ENCODE data around the gene AHCY.
A peak's percentile ranks its signal among the peaks of the same experiment; 100 is the strongest.
"Not testable (repeated sequence)": the region's sequence is repeated elsewhere in the genome, so short reads cannot be mapped to it uniquely, and the experiment has no call there.

AHCY gene

DNA sequence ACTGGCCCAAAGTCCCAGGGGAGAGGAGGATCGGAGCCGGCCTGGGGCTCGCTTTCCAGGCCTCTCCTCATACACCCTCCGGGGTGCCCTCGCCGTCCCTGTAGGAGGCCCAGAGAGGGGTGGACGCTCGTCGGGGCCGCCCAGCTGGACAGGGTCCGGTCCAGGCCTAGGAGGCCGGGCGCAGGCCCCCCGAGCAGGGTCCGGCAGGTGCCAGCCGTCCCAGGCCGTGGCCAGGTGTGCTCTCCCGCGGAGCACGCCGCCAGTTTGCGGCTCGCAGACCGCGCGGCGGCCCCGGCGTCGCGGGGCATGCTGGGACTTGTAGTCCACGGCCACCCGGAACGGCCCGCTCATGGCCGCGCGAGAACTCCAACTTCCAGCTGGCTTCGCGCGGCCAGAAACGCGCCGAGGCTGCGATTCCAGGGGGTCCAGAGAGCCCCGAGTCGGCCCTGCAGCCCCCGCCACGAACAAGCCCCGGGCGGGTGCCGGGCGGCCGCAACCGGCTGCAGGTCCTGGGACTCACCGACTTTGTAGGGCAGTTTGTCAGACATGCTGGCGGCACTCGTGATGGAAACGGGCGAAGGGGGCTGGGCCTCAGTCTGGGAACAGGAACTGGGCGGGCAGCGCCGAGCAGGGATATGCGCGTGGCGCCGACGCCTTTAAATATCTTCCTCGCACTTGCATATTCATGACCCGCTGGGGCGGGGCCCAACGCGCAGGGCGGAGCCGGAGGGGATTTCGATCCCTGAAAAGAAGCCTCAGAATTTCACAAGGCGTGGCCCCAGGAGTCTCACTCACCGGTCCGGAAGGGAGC, at the start of gene AHCY:
AHCY (minus strand) TSS at position 633 of the 811 bp plus-strand sequence; CDS start at position 548, 85 bp downstream.
- DNase-seq (ENCODE audit: low spot score): peak; percentile 91

DNA sequence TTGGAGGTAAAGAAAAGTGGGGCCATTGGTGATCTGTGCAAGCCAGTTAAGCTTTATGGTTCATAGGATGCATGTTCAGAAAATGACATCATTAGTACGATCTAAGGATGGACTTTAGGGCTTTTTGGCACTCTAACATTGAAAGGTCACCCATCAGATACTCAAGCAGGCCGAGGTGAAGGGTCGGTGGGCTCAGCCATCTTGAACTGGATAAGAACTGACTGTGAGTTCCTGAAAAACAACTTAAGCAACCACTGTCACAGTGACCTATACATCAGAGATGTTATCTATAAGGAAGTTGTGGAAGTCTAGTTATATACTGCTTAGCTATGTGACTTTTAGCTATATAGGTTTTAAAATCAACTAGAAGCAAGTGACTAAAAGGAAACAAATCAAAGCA, 46.9 kb upstream of the AHCY start:
- no peak for DNase-seq (ENCODE audit: low spot score)

DNA sequence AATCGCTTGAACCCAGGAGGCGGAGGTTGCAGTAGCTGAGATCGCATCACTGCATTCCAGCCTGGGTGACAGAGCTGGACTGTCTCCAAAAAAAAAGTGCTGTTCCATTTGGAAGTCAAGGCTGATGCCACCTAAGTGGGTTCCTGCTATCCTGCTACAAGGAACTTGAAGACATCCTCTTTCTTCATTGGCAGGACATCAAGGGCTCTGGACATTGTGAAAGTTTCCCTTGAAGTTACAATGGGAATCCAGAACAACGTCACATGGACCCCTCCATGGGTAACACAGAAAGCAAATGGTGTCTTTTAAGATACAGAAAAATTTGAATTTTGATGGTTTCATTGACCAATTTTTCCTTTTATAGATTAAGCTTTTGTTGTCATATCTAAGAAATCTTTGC, 44.4 kb upstream of the AHCY start:
- no peak for DNase-seq (ENCODE audit: low spot score)

DNA sequence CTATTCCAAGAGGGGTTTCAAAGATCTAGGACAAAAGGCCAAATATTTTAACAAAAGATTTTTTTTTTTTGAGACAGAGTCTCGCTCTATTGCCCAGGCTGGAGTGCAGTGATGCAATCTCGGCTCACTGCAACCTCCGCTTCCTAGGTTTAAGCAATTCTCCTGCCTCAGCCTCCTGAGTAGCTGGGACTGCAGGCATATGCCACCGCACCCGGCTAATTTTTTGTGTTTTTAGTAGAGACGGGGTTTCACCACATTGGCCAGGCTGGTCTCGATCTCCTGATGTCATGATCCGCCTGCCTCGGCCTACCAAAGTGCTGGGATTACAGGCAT, 43.3 kb upstream of the AHCY start:
- DNase-seq (ENCODE audit: low spot score): not testable (repeated sequence)

DNA sequence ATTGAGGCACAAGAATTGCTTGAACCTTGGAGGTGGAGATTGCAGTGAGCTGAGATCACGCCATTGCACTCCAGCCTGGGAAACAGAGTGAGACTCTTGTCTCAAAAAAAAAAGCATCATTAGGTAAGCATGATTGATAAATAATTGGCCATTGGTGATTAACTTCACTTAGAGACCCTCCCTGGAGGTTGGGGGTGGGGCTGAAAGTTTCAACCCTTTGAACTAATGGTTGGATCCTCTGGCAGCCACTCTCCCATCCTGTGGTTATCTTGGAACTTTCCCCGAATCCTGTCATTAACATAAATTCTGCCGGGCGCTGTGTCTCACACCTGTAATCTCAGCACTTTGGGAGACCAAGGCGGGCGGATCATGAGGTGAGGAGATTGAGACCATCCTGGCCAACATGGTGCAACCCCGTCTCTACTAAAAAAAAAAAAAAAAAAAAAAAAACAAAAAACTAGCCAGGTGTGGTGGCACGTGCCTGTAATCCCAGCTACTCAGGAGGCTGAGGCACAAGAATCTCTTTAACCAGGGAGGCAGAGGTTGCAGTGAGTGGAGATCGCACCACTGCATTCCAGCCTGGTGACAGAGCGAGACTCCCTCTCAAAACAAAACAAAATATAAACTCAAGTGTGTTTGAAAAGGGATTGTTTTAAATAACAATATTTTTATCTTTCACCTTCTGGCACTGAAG, 42.8 kb upstream of the AHCY start:
- DNase-seq (ENCODE audit: low spot score): not testable (repeated sequence)

DNA sequence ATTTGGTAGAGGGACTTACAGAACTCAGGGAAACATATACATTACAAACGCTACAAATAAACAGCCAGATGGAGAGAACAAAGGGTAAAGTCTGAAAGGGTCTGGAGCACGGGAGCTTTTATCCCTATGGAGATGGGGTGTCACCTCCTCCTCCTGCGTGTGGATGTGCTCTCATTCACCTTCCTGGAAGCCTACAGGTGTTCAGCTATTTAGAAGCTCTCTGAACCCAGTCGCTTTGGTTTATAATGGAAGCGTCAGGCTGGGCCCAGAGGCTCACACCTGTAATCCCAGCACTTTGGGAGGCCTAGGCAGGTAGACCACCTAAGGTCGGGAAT, 42.2 kb upstream of the AHCY start:
- no peak for DNase-seq (ENCODE audit: low spot score)

DNA sequence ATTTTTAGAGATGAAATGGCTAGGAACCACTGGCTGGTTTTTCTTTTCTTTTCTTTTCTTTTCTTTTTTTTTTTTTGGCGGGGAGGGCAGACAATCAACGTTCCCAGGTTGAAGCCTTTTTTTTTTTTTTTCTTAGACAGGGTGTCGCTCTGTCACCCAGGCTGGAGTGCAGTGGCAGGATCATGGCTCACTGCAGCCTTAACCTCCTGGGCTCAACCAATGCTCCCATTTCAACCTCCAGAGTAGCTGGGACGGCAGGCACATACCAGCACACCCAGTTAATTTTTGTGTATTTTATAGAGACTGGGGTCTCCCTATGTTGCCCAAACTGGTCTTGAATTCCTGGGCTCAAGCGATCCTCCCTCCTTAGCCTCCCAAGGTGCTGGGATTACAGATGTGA, 41.1 kb upstream of the AHCY start:
- DNase-seq (ENCODE audit: low spot score): no peak

DNA sequence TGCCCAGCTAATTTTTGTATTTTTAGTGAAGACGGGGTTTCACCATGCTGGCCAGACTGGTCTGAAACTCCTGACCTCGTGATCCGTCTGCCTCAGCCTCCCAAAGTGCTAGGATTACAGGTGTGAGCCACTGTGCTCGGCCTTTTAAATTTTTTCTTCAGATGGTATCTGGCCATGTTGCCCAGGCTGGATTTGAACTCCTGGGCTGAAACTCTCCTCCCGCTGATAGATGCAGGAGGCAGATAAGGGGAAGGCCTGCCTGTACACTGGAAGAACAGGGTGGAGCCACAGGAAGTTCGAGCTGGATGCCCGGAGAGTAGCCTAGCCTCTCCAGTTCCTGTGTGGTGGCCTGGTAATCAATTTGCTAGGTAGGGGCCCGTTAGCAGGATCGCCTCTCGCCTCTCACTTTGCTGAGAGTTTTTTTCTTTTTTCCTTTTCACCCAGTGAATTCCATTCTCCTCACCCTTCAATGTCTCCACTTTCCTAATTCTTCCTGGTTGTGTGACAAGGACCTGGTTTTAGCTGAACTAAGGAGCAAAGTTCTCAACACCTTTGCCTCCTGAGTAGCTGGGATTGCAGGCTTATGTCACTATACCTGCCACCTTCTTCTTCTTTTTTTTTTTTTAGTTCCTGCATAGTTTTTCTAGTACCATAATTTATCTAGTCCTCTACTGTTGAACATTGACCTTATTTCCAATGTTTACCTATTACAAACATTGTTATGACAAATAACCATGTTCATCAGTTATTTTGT, 40.5 kb upstream of the AHCY start:
- DNase-seq (ENCODE audit: low spot score): no peak

DNA sequence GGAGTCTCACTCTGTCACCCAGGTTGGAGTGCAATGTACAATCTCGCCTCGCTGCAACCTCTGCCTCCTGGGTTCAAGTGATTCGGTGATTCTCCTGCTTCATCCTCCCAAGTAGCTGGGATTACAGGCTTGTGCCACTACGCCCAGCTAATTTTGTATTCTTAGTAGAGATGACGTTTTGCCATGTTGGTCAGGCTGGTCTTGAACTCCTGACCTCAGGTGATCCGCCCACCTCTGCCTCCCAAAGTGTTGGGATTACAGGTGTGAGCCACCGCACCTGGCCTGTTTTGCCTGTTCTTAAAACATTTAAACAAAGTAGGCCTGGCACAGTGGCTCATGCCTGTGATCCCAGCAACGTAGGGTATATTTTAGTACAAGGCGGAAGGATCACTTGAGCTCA, 38.0 kb upstream of the AHCY start:
- not testable (repeated sequence) for DNase-seq (ENCODE audit: low spot score)

DNA sequence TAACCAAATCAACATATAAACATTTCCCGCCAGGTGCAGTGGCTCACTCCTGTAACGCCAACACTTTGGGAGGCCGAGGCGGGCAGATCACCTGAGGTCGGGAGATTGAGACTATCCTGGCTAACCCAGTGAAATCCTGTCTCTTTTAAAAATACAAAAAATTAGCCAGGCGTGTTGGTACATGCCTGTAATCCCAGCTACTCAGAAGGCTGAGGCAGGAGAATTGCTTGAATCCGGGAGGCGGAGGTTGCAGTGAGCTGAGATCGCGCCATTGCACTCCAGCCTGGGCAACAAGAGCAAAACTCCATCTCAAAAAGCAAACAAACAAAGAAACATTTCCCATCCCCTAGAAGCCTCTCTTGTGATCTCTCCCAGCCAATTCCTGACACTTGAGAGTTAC, 37.6 kb upstream of the AHCY start:
- DNase-seq (ENCODE audit: low spot score): not testable (repeated sequence)

DNA sequence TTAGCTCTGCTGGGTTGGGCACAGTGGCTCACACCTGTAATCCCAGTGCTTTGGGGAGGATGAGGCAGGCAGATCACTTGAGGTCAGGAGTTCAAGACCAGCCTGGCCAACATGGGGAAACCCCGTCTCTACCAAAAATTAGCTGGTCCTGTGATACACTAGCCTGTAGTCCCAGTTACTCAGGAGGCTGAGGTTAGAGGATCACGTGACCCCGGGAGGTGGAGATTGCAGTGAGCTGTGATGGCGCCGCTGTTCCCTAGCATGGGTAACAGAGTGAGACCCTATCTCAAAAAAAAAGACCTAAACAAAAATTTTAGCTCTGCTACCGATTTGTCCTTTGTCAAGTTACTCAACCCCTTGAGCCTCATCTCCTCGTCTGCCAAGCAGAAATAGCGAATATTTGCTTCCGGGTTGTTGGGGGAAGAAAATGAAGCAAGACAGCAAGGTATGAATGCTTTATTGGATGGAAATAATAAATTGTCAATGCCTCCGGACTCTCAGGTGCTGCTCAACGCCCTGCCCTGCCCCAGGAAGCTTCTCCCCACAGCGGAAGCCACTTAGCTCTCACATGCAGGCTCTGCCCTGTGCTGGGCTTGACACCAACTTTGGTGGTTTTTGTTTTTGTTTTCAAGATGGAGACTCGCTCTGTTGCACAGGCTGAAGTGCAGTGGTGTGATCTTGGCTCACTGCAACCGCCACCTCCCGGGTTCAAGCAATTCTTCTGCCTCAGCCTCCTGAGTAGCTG, 35.0 kb upstream of the AHCY start:
- DNase-seq (ENCODE audit: low spot score): no peak

DNA sequence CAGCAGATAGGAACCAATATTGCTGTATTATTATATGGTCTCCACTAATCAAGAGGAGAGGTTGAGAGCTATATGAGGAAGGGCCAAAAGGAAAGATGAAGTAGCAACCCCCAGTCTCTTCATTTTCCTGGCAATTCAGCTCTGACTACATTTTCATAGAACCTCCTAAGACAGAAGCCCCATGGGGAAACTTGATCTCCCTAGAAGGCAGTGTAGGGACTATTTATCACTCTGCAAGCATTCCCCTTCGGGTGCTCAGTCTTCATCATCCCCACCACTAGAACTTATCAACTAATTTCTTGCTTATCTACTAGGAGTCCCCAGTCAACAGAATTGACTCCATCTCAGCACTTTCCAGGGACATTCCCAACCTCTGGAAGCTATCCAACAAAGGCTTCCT, 34.4 kb upstream of the AHCY start:
- DNase-seq (ENCODE audit: low spot score): no peak

DNA sequence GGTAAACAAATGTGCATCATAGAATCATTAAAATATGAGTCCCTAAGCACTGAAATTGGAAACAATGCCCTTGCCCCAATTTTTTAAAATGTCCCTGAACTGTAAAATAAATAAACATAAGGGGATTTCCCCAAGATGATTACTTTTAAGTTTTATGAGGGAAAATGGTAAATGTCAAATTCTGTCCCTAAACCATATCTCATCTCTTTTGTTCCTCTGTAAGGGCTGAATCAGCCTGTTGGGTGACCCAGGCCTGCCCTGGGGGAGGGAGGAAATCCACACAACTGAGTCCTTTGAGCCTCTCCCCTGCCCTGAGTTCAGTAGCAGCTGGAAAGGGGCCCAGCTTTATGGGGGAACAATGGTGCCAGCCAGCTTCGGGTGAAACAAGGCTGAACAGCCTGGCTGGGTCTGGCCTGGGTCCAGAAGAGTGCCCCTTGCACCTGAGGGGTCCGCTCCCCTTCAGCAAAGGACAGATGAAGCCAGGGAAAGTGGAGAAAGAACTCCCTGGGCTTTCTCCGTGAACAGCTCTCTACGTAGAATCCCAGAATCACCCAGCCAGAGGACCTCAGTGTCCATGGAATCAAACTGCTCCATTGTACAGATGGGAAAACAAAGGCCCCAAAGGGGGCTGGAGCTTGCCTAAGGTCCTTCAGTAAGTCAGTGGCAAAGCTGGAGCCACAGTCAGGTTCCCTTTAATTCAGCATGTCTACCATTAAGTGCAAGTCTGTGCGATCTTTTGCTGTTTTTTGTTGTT, 31.7 kb upstream of the AHCY start:
- DNase-seq (ENCODE audit: low spot score): no peak

DNA sequence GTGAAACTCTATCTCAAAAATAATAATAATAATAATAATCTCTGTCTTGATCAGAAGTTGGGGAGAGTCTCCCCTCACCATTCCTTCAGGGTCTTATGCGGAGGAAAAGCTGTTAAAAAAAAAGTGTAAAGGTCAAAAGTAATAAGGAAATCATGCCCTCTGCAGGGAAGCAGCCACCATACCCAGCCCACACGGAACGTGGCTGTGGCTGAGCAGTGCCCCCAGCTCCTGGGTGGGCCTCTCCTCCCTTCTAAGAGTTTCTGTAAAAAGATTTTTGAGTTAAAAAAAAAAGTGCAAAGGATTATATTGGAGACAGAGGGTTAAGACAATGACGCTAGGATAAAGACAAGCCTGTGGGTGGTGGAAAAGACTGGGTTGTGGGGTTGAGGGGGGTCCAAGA, 30.6 kb upstream of the AHCY start:
- DNase-seq (ENCODE audit: low spot score): no peak

DNA sequence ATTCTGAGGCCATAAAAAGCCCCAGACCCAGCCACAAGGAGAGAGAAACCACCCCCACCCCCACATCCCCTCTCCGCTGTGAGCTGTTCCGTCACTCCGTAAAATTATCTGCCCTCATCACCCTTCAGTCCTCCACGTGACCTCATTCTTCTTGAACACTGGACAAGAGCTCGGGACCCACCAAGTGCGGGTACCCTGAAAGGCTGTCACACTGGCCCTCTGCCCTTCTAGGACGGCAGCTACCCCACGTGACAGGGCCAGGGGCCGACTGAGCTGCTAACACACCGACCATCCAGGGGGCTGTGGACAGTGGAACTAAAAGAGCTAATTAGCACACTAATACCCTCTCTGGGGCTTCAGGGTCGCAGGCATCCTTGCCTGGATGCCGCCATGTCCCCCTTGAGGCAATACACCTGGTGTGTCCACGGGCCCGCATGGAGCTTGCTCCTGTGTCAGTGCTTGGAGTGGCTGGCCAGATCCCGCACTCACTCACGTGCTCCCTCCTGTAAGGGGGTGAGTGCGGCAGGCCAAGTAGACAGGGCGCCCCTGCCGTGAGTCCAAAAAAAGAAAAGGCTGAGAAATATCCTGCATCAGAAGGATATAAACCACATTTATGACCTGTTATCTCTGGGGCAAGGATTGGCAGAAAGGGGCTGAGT, 29.2 kb upstream of the AHCY start:
- DNase-seq (ENCODE audit: low spot score): no peak

DNA sequence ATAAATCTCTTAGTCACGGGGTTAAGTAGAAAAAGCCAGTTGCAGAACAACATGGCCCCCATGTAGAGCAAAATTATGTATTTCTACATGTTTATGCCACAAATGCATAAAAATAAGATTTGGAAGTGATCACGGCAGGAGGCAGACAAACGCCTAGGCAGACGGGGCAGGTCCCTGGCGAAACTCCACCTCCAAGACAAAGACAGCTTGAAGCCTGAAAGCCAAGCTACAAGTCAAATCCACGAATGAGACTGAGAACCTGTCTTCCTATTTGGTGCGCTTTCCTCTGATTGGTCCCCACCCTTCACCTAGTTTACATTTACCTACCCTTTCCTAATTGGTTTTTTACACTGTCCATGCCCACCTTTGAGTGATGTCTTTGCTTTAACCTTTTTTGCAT, 28.7 kb upstream of the AHCY start:
- no peak for DNase-seq (ENCODE audit: low spot score)

DNA sequence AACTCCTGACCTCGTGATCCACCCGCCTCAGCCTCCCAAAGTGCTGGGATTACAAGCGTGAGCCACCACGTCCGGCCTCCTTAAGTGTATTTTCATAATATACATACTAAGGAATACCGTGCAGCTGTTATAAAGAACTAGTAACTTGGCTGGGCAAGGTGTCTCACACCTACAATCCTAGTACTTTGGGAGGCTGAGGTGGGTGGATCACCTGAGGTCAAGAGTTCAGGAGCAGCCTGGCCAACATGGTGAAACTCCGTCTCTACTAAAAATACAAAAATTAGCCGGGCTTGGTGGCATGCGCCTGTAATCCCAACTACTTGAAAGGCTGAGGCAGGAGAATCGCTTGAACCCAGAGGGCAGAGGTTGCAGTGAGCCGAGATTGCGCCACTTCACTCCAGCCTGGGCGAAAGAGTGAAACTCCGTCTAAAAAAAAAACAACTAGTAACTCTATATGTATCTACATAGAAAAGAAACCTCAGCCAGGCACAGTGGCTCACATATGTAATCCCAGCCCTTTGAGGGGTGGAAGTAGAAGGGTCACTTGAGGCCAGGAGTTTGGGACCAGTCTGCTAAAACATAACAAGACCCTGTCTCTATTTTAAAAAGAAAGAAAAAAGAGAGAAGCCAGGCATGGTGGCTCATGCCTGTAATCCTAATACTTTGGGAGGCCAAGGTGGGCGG, 27.8 kb upstream of the AHCY start:
- DNase-seq (ENCODE audit: low spot score): not testable (repeated sequence)

DNA sequence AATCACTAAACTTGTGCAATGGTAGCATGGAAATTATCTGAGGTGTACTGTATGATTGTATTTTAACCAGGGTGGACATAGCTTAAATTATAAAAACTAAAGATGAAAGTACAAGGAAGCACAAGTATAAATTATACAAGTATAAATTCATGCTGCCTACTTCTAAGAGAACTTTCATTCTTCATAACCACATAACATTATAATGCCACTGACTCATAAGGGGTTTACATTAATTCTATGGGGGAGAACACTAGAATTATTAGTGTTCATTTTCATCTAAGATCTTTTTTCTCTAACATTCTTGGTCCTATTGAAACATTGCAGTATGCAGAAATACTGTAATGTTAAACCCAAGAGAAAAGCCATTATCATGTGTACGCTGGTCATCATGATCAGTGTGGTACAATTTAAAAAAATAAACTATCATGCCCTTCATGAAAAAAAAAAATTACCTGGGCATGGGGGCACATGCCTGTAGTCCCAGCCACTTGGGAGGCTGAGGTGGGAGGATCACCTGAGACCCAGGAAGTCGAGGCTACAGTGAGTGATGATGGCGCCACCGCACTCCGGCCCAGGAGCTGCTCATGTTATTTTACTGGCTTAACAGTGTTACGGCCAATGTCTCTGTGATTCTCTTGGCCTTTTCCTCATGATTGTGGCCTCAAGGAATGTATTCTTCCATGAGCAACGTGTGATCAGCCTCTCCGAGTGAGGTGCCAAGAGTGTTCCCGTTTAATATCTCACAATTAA, 25.9 kb upstream of the AHCY start:
- no peak for DNase-seq (ENCODE audit: low spot score)

DNA sequence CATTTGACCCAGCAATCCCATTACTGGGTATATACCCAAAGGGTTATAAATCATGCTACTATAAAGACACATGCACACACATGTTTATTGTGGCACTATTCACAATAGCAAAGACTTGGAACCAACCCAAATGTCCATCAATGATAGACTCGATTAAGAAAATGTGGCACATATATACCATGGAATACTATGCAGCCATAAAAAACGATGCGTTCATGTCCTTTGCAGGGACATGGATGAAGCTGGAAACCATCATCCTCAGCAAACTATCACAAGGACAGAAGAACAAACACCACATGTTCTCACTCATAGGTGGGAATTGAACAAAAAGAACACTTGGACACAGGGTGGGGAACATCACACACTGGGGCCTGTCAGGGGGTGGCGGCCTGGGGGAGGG, 25.1 kb upstream of the AHCY start:
- DNase-seq (ENCODE audit: low spot score): not testable (repeated sequence)

DNA sequence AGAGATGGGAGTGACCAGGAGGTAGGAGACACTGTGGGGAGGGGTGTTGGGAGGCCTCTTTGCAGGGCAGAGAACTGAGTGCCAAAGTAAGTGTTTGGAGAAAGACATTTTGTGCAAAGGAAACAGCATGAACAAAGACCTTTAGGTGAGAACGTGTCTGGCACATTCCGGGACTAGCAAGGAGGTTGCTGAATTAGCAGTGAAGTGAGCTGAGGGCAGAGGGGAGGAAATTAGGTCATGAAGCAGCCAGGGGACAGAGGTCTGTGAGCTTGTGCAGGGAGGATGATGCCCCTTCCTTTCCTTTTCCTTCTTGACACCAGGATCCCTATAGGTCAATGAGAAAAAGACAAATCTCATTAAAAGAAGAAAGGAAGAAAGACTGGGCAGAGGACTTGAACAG, 21.4 kb upstream of the AHCY start:
- no peak for DNase-seq (ENCODE audit: low spot score)
